NCI-H146 (cell line): ENCODE measurements around the gene ARHGEF28.

ENCODE experiments used
- DNase-seq: peaks from one replicate; lab custom pipeline; 2025; lab: John Stamatoyannopoulos, UW

Gene ARHGEF28

GRCh38 chr5:73967347-73967746 lies 341.4 kb downstream of the ARHGEF28 start:
- no peak for DNase-seq

GRCh38 chr5:73968246-73968645 lies 342.2 kb downstream of the ARHGEF28 start:
- DNase-seq: no peak

GRCh38 chr5:73968729-73969128 lies 342.7 kb downstream of the ARHGEF28 start:
- DNase-seq: no peak

- DNase-seq: peak; percentile 76
Measured at GRCh38 chr5:73969195-73970036, 343.4 kb downstream of the ARHGEF28 start.

GRCh38 chr5:73971326-73971725 lies 345.3 kb downstream of the ARHGEF28 start:
- DNase-seq: no peak

GRCh38 chr5:73973135-73973534 lies 347.1 kb downstream of the ARHGEF28 start:
- DNase-seq: no peak

- DNase-seq: no peak
Measured at GRCh38 chr5:73974871-73975360, 348.9 kb downstream of the ARHGEF28 start.

- DNase-seq: no peak
Measured at GRCh38 chr5:73975845-73976244, 349.8 kb downstream of the ARHGEF28 start.

- DNase-seq: no peak
Measured at GRCh38 chr5:73977146-73977545, 351.1 kb downstream of the ARHGEF28 start.

GRCh38 chr5:73979321-73979720 lies 353.3 kb downstream of the ARHGEF28 start:
- DNase-seq: no peak

GRCh38 chr5:73981704-73982103 lies 355.7 kb downstream of the ARHGEF28 start:
- DNase-seq: no peak

- no peak for DNase-seq
Measured at GRCh38 chr5:73983644-73984043, 357.6 kb downstream of the ARHGEF28 start.

- peak; percentile 59 for DNase-seq
Measured at GRCh38 chr5:73985145-73985544, 359.1 kb downstream of the ARHGEF28 start.

- no peak for DNase-seq
Measured at GRCh38 chr5:73986729-73987128, 360.7 kb downstream of the ARHGEF28 start.

GRCh38 chr5:73987915-73988314 lies 361.9 kb downstream of the ARHGEF28 start:
- no peak for DNase-seq

- DNase-seq: no peak
Measured at GRCh38 chr5:73989956-73990355, 364.0 kb downstream of the ARHGEF28 start.
